Measurements from ENCODE around the gene UPK1B.

UPK1B gene

DNA sequence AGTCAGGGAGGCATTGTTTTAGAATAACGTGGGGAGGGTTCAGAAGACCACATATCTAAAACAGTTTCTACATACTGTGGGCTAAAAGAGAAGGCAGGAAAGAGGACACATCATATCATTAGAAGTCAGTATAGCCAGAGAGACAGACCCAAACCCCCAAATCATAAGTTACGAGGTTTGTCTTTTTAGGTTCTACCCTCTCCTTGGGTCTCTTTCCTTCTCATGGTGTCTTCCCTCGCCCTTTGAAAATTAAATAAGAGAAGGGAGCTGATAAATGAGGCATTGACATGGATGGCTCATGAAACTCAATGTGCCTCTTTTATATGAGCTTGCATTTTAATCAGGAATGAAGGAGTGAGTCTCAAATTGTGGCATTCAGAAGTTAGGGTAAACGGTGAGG, 3.4 kb downstream of the UPK1B start:
- no peak for DNase-seq (ENCODE audit: low spot score)

DNA sequence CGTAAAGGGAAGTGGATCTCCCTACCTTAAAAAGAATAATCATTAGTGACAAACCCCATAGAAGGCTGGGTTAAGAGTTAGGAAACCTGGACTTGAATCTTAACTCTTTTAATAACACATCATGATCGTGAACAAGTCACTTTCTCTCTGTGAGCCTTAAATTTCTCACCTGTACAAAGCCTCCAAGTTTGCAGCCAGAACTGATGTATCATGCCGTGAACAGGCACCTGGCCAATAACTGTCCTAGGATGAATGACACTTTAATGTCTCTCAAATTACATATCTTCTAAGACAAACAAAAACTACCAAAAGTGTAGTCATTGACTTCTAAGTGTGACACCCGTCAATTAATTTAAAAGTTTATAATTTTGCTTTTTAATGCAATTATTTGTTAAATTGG, 3.9 kb downstream of the UPK1B start:
- DNase-seq (ENCODE audit: low spot score): no peak

DNA sequence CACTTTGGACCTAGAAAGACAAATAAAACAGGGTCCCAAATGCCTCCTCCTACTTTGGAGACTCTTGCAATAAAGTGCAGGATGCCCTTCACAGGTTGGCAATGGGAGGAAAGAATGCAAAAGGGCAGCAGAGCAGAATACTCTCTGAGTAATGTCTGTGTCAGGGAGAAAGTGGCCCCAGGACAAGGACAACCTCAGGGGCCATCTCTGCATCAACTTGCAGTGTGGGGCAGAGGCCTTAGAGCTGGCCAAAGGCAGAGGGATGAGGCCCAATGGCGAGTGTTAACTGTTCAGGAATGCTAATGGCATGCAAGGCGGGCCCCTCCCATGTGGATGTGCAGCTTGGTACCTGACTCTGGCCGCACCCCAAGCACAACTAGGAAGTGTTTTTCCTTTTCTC, 8.4 kb downstream of the UPK1B start:
- DNase-seq (ENCODE audit: low spot score): no peak

DNA sequence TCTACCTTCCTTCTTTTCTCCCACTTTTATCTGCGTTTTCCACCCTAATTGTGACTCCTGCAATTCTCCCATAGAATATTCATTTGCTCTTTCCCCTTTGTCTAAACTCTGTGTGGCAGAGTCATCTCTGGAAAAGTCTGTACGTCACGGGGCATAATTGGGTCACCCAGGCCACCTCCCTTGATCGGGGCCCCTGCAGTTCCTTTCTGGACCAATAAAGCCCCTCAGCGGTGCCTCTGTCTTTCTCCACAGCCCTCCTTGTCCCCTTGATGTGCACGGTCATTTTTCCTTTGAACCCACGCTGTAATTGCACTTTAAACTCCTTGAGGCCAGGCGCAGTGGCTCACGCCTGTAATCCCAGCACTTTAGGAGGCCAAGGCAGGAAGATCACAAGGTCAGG, 10.7 kb downstream of the UPK1B start:
- DNase-seq (ENCODE audit: low spot score): no peak

DNA sequence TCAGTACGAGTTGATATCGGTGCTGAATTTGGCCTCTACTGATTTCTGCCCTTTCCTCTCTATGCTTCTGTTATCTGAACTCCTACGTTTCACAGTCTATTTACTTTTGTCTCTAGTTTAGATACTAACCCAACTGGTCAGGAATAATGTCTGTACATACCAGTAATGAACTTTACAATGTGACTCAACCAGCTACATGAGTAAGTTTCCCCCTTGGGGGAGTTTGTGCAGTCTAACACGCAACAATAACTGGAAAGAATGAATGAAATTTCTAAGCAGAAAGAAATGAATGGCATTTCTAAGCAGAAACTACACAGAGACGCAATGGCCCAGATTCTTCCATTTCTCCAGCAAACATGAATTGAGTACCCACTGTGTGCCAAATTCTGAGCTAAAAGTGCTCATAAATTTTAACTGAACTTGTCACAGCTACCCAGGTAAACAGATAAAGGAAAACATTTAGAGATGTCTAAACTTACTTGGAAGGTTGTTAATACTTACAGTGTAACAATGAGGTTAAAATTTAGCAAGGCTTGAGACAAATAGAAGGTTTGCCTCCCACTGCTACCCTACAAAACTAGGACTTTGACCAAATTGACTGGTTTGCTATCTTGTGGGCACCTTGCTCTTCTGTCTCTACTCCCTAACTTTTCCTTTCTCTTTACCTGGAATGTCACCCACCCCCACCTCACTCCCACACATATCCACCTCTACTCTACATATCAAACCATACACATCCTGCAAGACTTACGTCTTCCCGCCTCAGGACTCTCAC, 11.6 kb downstream of the UPK1B start:
- DNase-seq (ENCODE audit: low spot score): no peak

DNA sequence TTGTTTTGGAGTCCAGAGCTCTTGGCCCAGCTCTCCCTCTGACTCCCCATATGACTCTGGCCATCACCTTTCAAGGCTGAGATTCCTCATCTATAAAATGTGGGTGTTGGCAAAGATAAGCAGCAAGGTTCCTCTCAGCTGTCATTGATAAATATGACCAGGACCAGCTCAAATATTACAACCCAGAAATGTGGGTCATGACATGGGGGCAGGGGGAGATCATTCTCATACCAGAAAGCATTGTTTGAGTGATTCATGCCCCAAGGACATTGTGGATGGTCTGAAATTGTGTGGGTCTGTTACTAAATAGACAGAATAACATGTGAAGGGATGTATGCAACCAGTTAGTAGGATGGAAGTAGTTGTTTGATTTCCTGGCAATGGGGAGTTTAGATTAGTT, 13.9 kb downstream of the UPK1B start:
- no peak for DNase-seq (ENCODE audit: low spot score)

DNA sequence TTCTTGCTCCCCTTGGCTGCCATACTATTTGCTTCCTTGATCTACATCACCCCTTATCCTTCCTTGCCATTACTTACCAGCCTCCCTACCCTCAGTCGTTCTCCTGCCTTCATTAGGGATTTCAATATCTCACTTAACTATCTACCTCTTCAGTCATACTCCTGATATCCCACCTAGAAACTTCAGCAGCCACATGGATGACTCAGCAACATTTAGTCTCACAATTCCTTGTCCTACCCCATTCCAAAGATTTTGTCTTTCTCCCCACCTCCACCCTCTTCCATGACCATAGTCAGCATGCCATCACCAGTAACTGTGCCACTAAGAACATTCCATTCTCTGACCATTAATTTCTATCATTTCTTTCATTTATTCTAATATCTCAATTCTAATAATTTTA, 18.4 kb downstream of the UPK1B start:
- no peak for DNase-seq (ENCODE audit: low spot score)

DNA sequence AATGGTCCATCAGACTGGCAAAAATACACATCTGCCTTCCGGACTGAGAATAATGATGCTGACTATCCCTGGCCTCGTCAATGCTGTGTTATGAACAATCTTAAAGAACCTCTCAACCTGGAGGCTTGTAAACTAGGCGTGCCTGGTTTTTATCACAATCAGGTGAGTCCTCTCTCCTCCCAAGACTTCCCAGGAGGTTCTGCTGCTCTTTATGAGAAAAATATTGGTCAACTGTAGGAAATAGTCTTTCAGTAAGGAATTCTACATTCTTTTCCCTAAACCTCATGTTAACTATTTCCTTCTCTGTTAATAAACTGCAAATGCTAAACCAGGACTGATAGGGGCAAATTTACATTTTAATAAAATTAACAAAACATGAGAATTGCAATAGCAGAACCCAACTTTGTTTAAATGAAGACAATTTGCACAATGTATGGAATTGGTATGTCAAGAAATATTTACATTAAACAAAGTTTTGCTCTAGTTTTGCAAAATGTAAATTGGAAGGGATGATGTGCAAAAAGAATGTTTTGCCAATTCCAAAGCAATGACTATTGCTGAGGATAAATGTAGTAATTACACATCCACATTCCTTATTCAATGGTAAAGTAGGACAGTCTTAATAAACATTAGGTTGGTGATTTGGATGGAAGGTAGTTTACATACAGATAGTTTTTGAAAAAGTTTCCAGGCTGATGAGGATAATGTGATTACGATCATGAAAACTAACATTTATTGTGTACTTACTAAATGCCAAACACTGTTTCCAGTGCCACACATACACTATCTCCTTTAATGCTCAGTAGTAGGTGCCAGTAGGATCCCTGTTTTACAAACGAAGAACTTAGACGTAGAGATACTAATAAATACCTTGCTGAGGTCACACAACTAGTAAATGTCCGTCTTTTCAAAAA, 21.1 kb downstream of the UPK1B start:
- DNase-seq (ENCODE audit: low spot score): no peak

DNA sequence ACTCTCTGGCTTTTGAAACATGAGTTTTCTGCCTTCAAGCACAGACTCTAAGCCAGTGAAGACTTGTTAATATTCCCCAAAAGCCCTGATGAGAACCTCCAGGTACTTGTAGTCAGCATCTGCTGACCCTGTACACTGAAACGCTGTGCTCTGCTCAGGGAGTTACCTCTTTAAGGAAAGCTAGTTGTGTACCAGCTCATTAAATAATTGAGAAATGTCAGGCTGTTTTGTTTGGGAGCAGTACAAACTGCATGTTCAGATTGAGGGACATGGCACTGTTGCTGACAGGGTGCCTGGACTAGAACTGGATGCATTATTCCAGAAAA, 21.7 kb downstream of the UPK1B start:
- no peak for DNase-seq (ENCODE audit: low spot score)

DNA sequence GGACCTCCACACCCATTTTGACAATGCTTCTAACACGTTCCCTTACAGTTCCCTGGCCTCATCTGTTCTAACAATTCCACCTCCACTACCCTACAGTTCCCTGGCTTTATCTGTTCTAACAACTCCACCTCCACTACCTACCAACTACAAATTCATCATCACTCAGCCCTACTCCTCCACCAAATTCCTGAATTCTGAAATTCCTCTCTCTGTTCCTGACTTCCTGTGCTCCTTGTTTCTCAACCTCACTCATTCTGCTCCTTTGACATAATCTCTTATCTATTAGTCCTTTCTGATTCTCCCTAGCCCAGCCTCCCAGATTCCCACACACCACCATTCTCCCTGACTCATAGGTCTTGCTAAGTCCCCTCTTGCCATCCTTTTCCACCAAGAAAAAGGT, 22.5 kb downstream of the UPK1B start:
- no peak for DNase-seq (ENCODE audit: low spot score)

DNA sequence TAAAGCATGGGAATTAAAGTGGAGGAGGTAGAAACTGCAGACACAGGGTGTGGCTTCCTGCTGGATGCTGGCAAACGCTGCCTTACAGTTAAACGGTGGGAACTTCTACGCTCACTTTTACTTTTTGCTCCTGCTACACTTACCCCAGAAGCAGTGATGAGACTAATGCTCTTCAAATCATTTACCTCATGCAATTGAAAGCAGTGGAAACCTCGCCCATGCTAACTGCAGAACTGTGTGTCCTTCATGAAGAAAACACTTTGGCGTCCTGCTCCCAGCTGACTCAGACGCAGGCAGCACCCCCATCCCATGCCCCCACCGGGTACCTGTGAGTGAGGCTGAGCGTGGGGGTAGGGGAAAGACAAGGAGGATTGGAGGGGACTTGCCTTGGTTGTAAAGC, 31.8 kb downstream of the UPK1B start:
- no peak for DNase-seq (ENCODE audit: low spot score)

DNA sequence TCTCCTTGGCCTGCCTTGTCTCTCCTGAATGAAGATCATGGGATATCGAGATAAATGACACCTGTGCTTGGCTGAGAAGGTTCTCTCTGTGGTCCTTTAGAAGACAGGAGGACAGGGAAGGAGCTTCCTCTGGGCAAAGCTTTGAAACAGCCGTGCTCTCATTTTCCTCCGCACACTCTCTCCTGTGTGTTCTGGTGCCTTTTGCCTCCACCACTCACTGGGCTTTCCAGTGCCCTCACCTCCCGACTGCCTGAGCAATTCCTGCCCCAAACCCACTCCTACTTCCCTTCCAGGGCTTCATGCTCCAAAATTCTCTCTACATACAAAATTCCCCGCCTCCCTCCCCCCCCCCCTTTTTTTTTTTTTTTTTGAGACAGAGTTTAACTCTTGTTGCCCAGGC, 32.3 kb downstream of the UPK1B start:
- no peak for DNase-seq (ENCODE audit: low spot score)

DNA sequence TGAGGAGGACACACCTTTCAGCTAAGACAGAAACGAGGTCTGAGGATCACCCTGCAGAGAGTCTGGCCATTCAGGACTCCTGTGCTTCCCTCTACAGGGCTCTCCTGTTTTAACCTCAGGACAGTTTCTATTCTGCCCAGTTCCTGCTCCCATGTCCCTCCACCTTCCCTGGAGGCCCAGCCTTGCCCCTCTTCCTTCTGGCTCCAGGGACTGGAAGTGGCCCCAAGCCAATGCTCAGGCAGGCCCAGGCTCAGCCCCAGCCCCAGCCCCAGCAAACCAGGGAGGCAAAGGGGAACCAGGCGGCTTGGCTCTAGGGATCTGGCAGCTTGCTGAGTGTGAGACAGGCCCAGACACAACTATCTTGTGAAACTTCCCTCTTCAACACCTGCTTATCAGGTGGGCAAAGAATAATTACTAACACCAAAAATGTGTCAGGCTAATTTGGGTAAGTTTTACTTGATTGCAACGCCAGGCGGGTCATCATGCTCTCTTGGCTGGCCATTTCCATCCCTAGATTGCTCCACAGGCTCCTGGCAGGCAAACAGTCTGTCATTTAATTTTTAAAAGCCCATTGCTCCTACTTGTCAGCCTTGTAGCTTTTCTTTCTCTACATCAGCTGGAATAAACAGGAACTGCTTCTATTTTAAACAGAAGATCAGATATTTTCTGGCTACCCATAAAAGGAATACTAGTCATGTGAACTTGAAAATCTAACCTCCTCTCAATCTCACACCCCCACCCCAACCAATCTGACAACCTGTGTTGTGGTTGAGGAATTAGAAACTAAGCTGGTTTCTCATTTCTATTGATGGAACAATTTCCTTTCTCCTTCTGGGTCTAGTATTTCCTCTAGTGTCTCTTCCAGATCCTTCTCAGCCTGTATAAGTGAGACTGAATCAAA, 33.5 kb downstream of the UPK1B start:
- DNase-seq (ENCODE audit: low spot score): no peak

DNA sequence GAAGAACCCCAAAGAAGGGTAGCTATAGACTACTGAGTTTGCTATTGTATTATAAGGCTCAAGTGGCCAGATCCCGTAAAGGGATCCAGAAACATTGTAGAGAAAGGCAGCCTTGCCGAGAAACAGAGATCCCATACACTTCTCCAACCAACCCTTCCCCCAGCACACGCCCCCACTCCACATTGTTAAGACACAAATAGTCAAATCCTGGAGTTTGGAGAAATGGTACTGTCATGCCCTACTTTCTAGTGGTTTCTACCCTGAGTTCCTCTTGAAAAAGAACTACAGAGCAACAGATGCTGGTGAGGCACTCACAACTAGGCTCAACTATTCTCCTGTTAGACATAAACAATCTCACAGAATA, 34.1 kb downstream of the UPK1B start:
- no peak for DNase-seq (ENCODE audit: low spot score)

DNA sequence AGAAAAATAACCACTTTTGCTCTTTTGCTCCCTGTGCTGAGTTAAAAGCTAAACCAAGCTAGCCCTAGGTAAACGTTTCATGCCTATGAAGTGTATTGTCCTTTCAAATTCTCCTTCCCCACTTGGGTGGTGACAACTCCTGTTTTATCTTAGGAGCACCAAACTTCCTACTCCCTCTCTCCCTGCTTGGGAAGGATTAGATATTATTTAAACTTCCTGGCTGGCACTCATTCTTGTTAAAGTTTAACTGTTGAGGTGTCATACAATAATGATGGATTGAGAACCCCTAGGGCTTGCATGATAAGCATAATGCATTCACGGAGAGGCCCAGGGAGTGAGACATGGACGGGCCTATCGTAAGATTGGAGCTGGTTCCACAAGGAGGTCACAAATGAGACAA, 37.8 kb downstream of the UPK1B start:
- no peak for DNase-seq (ENCODE audit: low spot score)

DNA sequence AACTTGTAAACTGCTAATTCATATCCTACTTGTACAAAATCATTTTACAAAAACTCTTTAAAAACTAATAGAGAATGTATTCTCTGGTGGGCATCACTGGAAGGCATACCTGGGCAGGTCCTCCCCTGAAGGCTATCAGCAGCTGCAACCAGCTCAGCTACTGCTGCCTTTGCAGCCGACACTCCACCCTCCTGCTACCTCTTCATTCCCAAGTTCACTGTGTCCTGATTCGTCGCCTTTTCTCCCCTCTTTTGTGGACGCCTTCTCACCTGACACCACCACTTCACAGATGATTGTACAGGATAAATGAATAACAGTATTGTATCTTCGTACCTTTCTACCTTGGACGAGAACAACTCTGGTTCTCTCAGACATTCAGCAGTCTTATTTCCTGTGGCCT, 38.4 kb downstream of the UPK1B start:
- DNase-seq (ENCODE audit: low spot score): no peak

DNA sequence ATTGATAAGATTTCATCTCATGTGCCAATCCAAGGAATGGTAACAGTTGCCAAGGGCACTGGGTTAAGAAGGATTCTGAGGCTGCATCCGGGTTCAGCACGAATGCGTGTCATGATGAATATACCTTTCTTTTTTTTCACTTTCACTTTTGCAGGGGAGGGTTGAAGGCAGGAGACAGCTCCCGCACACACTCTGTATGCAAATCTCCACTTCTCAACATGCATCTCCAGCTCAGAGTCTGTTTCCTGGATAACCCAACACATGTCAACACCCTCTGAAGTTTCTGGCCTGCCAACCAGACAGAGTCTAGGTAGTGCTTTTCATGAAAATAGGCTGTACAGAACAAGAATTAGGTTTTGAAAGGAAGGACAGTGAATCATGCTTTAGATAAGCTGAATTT, 45.7 kb downstream of the UPK1B start:
- no peak for DNase-seq (ENCODE audit: low spot score)

DNA sequence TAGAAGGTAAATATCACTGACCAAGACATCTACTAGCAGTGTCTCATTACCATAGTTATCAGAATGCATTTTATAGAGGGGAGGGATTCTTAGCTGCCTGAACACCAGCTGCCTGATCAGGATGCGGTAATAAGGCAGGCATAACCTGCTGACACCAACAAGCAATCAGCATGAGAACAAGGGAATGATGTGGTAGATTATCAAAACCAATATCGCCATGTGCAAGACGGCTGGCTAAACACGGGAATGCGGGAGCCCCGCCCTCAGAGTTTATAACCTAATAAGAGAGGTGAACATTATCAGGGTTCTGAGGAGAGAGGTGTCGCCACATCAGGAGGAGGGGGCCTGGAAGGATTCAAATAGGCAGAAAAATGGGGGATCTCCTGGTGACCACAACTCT, 46.8 kb downstream of the UPK1B start:
- no peak for DNase-seq (ENCODE audit: low spot score)

DNA sequence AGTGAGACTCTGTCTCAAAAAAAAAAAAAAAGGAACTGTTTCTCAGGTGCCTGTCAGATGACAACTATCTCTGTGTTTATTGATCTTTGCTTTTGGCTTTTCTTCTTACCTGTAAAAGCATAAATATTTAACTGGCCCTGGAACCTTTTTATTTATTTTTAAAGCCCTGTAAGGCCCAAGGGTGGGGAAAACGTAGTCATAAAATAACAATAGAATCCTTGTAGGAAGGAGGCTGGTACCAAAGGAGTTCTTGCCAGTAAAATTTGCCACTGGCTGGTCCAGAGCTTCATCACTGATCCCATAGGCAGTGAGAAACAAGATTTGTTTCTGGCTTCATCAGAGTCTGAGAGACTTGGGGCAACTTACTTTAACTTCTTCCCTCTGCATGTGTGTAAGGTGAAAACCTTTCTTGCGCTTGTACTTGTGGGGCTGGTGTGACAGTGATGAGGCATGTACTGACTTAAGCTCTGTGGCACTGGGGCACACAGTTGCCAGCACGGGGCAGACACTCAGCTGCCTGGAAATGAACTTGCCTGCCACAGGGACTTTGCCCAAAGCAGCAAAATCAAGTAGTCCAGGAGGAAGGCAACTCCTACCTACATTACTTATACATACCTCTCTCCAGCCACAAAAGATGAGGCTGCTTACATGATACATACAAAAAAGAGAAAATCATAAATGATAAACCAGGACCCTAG, 47.7 kb downstream of the UPK1B start:
- no peak for DNase-seq (ENCODE audit: low spot score)

DNA sequence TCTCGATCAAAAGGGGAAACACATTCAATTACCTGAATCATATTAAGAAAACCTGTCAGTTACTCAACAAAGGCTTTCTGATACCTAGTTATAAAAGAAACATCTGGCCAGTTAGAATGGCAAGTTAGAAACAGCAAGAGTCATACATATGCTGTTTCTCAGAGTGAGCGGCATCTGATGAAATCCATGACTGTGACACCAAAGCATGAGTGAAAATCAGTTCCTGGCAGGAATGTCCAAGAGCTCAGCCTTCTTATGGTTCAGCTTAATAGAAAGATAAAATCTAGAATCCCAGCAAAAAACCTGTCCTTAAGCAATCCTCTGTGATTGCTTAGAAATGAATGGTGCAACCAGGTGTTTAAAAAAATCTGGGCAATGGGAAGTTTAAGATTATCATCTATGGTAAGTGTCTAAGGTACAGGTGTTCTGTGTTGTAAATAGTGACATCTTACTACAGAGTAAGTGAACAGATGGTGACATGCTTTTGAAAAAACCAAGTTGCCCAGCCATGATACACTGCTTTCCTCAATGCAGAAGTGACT, 48.5 kb downstream of the UPK1B start:
- no peak for DNase-seq (ENCODE audit: low spot score)

DNA sequence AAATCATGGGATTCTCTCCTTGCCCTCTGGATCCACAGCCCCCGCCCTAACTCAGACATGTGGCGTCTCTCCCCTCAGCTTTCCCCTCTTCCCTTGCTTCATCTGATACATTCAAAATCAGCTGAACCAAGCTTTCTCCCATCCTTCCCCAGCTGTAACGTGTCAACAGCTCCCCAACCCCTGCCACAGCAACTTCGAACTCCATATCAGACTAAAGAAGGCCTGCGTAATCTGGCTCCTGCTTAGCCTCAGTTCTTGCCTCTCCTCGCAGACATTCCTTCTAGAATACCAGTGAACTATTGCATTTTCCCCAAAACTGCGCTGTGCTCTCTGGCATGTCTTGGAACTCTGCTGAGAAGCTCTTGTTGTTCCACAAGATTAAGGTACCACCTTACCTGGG, 49.0 kb downstream of the UPK1B start:
- no peak for DNase-seq (ENCODE audit: low spot score)

DNA sequence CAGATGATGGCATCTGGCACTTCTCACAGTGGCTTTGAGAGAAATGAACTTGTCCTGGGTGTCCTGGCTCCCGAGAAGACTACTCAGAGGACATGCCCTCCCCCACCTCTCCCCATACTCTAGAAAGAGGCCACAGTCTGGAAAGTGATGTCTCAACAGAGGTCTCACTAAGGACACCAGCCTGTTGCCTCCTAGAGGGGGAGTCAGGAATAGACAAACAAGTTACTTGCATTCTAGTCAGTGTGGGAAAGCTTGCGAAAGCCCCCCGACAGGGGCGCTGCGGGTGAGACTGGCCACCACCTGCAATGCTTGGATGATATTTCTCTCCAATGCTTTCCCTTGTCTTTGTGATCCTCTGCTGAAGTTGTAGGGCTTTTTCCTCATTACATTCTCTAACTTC, 50.1 kb downstream of the UPK1B start:
- DNase-seq (ENCODE audit: low spot score): no peak
